Kidney capillary endothelial cell (primary cell): ENCODE data around the gene LAG3.
"Not testable (repeated sequence)": the region's sequence is repeated elsewhere in the genome, so short reads cannot be mapped to it uniquely, and the experiment has no call there.

Experiments
- DNase-seq: peaks from one replicate; pipeline ENCODE4 v3.0.0-alpha.2; 2018; ENCODE audit warnings: low spot score

The LAG3 gene

DNA sequence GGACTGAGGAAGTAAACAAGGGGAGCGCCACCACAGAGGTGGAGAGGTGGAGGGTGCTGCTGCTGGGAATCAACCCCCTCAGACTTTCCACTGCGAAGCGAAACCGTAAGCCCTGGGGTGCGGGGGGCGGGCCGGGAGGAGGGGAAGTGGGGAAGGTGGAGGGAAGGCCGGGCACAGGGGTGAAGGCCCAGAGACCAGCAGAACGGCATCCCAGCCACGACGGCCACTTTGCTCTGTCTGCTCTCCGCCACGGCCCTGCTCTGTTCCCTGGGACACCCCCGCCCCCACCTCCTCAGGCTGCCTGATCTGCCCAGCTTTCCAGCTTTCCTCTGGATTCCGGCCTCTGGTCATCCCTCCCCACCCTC is at the start of gene LAG3:
LAG3 (plus strand) TSS at position 190 of the 365 bp plus-strand sequence. CDS start 333 bp downstream, outside the sequence.
- no peak for DNase-seq

DNA sequence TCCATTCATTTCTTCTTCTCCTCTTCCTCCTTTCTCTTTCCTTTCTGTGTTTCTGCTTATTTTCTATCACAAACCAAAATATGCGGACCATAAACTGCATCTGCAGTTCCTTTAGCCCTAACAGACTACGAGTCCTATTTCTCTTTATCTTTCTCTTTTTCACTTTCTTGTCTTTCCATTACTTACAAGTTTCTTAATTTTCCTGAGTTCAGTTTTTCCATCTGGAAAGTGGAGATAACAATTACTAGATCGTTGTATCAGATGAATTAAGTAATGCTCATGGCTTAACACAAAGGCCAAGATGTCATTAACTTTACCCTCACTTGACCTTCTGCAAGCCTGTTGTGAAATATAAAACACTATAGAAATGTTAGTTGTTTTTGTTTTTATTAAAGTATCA is 49.5 kb upstream of the LAG3 start:
- no peak for DNase-seq

DNA sequence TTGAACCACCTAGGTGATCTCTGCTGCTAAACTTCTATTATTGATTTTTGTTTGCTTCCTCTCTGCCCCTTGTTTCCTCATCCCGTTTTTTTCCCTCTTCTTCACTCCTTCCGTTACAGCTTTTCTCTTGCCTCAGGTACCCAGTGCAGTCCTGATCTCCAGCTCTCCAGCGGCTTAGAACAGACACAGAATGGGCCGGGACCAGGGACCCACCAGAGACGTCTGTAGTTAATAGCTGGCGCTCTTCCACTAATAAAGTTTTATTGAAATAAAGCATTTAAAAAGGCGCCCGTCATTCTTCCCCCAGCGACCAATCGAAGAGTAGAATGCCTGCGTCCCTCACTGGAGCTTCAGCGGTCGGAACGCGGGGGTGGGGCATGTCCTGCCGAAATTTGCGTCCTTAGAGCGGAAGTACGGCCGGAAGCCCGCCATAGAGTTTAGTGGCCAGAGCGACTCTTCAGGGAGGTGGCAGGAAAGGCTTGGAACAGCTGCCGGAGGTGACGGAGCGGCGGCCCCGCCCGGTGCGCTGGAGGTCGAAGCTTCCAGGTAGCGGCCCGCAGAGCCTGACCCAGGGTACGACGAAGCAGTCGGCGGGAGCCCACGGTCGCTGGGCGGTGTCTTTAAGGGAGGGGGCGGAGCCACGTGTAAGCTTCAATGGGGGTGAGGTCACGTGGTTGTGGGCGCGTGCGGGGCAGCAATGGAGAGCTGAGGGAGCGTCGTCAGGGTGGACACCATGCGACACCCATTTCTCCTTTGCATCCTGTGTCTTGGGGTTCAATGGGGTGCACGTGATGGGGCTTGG is 48.5 kb upstream of the LAG3 start, which contains the start of gene COPS7A:
COPS7A (plus strand) TSS at position 440 of the 802 bp plus-strand sequence. CDS start 611 bp downstream, outside the sequence.
- DNase-seq = peak; percentile 97

DNA sequence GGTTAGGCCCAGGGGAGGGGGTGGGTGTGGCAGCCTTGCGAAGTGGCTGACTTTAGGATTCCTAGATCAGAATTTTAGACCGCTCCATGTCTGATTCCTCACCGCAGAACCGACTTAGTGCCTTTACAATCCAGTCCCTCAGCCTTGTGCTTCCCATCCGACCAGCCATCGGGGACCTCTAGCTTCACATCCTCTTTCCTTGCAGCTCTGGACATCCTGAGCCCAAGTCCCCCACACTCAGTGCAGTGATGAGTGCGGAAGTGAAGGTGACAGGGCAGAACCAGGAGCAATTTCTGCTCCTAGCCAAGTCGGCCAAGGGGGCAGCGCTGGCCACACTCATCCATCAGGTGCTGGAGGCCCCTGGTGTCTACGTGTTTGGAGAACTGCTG is 47.9 kb upstream of the LAG3 start:
- no peak for DNase-seq

DNA sequence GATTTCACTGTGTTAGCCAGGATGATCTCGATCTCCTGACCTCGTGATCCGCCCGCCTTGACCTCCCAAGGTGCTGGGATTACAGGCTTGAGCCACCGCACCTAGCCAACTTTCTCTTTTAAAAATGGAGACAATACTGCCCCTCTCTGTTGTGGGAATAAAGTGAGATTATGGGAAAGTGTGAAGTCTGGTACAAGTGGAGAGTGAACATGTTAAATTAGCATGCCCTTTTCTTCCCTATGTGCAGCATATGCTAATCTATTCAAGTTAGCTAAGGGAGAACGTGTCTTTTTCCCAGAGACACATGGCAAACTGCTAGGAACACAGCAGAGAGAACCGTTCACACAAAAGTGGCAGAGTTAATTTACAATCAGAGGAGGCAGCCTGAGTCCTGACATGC is 47.0 kb upstream of the LAG3 start:
- no peak for DNase-seq

DNA sequence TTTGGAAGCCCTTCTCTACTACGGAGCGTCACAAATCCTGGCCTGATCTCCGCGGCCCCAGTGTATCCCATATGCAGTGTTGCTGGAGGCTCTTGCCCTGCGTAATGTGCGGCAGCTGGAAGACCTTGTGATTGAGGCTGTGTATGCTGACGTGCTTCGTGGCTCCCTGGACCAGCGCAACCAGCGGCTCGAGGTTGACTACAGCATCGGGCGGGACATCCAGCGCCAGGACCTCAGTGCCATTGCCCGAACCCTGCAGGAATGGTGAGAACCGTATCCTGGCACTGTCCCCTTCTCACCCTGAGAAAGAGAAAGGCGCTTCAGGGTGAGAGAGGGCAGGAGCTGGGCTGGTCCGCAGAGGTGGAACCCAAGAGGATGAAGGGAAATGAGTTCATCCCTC is 43.1 kb upstream of the LAG3 start:
- no peak for DNase-seq

DNA sequence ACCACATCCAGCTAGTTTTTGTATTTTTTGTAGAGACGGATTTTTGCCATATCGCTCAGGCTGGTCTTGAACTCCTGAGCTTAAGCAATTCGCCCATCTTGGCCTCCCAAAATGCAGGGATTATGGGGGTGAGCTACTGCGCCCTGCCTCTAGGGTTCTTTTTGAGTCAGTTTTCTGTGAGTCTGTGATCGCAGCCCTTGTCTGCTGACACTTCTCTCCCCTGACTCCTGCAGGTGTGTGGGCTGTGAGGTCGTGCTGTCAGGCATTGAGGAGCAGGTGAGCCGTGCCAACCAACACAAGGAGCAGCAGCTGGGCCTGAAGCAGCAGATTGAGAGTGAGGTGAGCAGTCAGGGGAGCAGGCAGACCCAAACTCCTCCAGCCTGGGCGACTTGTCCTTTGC is 42.2 kb upstream of the LAG3 start:
- DNase-seq = no peak

DNA sequence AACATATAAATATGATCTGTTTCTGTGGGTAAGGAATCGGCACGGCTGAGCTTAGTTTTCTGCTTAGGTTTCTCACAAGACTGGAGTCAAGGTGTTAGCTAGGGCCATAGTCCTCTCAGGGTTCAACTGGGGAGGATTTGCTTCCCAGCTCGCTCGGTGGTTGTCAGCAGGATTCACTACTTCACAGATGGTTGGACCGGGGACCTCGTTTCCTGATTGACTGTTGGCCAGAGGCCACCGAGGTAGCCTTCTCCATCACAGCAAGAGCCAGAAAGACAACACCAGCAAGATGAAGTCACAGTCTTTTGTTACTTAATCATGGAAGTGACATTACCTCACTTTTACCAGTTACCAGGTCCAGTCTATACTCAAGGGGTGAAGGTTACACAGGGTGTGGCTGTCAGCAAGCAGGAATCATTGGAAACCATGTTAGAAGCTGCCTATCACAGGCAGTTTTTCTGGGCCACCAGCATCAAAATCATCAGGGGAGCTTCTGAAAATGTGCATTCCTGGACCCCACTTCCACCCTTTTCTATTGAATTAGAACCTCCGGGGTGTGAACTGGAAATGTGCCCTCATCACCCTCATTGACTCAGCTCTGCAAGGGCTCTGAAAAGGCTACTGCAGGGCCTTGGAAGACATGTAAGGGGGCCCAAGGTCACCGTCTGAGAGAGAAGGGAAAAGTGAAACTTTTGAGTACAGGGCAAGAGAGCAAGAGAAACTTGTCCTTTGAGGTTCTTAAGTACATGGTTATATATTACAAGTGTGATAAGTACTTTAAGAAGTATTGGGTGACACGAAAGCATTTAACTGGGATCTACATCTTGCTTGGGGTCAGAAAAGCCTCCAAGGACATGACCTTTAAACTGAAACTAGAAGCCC is 37.6 kb upstream of the LAG3 start:
- no peak for DNase-seq

DNA sequence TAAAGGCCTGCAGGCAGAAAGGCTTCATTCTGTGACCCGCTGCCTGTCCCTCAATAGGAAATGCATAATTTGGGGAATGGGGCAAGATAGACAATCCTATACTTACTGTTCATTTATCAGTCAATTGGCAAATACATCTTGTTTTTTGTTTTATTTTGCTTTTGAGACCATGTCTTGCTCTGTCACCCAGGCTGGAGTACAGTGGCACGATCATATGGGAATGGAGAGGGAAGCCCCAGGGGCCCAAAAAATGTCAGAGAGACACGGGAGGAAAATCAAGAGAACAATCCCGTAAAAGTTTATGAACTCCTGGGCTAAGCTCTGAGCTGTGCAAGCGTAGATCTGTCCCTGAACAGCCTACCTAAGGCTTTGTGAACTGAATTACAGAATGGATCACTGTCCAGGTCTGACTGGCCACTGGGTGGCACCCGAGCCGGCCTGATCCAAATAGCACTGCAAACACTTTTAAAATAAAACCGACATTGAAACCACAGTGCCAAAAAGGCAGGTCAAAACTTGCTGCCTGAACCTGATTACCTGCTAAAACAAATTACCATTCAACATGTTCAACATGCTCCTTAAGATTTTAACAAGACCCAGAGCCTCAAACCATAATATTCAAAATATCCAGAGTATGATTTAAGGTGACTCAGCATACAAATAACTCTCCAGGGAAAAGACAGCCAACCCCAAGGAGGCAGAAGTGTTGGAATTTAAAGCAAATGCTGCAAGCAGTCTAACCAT is 36.7 kb upstream of the LAG3 start:
- peak; percentile 26 for DNase-seq

DNA sequence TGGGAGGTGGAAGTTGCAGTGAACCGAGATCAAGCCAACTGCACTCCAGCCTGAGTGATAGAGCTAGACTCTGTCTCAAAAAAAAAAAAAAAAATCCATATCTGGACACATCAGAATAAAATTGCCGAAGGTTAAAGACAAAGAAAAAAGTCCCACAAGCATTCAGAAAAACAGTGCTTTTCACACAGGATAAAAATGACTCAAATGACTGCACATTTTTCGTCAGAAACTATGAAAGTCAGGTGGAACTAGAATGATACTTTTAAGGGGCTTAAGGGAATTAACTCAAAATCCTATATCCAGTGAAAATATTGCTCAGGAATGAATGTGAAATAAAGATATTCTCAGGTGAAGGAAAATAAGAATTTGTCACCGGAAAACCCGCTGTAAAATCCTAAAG is 35.6 kb upstream of the LAG3 start:
- DNase-seq = no peak

DNA sequence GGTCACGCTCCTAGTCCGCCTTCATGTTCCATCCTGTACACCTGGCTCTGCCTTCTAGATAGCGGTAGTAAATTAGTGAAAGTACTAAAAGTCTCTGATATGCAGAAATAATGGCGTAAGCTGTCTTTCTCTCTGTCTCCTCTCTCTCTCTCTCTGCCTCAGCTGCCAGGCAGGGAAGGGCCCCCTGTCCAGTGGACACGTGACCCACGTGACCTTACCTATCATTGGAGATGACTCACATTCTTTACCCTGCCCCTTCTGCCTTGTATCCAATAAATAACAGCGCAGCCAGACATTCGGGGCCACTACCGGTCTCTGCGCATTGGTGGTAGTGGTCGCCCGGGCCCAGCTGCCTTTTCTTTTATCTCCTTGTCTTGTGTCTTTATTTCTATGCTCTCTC is 30.2 kb upstream of the LAG3 start:
- DNase-seq = not testable (repeated sequence)

DNA sequence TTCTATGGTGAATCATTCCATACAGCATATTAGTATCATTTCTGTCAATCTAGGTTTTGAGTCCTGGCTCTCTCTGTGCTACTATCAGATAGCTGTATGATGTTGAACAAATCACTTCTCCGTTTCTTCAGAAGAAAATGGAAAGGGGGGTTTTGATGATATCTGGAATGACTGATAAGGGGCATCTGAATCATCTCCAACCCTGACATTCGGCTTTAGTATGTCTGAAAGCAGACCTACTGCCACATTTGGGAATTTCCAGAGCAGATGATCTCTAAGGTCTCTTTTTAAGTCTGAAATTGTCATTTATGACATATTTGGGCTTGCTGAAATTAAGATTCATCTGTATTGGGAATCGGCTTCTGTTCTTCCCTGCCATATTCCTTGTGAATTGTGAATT is 29.5 kb upstream of the LAG3 start:
- no peak for DNase-seq

DNA sequence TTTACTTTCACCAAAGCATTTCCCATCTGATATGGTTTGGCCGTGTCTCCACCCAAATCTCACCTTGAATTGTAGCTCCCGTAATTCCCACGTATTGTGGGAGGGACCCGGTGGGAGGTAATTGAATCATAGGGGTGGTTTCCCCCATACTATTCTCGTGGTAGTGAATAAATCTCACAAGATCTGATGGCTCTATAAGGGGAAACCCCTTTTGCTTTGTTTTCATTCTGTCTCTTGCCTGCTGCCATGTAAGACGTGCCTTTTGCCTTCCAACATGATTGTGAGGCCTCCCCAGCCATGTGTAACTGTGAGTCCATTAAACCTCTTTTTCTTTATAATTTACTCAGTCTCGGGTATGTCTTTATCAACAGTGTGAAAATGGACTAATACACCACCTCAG is 29.0 kb upstream of the LAG3 start:
- DNase-seq = not testable (repeated sequence)

DNA sequence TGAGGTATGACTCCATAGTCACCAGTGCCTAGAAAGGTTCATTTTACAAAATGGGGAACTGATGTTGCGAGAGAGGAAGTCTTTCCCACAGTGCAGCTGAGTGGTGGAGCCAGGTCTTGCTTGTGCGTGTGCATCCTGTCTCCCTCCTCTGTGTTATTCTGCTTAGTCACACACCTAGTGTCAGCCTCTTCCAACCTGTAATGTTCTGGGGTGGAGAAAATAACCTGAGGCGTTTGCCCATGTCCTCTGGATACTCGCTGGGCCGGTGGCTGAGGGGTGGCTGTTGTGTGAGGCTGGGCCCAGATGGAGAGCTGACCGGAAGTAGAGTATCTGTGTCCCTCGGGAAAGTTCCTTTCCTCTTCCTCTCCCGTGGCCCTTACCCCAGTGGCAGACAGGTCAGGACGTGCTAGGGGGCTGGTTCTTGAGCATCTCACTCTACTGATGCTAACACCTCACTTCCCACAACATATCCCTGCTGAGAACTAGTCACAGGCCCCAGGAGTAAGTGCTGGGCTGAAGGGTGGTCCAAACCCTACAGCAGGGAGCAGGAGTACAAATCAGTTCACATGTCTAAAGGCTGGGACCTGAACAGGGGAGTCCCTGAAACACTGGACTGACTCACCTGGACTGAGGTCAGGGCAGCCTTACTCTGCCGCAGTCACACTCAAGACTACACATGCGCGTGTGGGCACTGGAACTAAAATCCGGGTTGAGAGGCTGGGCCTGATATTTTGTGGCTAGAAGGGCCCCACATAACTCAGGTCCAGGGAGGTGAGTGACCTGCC is 26.4 kb upstream of the LAG3 start:
- DNase-seq = peak; percentile 27

DNA sequence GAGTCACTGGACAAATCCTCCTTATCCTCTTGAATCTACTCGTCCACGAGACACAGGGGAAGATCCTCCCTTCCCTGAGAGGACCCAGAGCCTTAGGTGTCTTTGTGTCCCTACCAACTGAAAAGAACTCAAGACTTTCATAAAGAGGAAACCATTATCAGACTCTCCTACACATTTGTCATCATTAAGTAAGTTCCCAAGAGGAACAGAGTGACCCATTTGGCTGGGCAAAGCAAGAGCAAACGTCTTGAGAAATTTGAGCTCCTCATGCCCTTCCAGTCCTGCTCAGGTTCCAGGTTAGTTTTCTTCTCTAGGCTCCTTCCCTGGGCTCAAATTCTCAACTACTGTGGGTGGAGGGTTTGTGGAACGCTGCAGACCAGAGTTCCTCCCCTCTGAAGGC is 25.1 kb upstream of the LAG3 start:
- DNase-seq = no peak

DNA sequence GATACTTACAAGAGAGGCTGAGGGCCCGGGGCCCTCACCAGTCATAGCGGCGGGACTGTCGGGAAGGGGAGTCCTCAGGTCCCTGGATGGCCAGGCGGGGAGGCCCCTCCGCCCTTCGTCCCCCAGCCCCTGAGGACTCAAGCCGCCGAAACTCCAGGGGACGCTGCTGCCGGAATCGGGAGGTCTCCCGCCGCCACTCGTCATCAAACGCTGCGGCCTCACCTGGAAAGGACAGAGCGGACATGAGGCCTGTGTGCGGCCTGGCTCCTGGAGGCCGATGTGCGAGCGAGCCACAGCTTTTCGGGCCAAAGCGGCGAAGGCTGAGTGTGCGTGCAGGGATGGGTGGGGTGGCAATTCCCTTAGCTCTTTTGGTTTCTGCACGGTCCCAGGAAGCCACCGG is 23.6 kb upstream of the LAG3 start:
- DNase-seq = no peak

DNA sequence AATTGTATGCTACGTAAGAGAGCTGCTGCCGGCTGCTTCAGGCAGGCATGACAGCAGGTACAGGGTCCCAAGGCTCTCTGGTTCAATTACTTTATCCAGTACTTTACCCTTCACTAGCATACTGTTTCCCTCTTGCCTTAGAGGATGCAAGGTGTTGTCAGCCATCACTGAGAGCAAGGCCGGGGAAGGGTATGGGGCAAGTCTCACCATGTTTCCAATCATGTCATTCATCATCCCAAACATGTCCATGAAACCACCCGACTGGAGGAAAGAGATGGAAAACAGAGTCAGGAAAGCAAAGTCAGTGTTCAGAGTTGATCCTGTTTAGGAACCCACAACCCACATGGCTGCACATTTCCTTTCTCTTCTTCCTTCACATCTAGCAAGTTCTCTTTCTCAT is 21.8 kb upstream of the LAG3 start:
- DNase-seq = no peak

DNA sequence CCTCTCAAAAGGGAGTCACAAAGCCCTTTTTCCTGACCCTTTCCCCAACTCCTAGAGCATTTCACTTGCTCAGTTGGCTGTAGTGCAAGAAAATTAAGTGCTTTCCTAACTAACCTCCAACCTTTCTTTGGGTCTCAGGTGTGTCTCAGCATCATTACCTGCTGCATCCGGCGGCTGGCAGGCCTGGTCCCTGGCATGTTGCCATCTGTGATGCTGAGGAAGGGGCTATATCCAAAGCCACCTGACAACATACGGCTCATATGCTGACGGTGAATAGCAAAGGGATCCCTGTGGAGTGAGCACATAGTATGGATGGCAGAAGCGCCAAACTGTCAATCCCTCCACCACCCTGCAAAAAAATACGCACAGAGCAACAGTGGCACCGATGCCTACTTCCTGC is 20.6 kb upstream of the LAG3 start:
- DNase-seq = no peak

DNA sequence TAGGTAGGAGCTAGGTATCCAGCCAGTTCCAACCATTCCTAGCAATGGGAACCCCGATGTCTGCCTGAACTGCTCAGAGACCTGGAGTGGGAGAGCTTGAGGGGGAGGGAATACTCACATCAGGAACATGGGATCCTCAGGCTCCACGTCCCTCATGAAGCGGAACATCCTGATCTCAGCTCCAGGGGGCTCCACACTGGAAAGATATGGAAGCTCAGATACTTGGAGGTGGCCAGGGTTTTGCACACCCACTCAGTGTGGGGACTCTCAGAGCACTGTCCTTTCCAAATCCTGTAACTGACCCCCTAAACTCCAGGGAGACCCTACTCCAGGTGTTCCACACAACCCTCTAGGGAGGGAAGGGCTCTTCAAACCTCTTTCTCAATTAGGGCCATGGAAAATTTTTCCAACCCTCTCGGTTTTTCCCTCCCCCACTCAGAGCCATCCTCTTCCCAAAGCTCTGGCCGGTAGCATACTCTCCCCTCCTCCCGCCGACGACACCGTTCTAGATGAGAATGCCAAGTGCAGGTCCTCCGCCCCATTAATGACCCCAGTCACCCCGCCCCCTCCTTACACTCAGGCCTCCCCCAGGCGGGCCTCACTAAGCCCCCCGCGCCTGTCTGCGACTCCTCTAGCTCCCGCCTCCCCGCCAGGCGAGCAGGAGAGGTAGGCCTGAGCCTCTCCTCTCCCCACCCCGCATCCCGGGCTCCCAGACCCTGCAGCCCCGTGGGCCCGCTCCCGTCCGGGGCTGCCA is 20.0 kb upstream of the LAG3 start:
- no peak for DNase-seq

DNA sequence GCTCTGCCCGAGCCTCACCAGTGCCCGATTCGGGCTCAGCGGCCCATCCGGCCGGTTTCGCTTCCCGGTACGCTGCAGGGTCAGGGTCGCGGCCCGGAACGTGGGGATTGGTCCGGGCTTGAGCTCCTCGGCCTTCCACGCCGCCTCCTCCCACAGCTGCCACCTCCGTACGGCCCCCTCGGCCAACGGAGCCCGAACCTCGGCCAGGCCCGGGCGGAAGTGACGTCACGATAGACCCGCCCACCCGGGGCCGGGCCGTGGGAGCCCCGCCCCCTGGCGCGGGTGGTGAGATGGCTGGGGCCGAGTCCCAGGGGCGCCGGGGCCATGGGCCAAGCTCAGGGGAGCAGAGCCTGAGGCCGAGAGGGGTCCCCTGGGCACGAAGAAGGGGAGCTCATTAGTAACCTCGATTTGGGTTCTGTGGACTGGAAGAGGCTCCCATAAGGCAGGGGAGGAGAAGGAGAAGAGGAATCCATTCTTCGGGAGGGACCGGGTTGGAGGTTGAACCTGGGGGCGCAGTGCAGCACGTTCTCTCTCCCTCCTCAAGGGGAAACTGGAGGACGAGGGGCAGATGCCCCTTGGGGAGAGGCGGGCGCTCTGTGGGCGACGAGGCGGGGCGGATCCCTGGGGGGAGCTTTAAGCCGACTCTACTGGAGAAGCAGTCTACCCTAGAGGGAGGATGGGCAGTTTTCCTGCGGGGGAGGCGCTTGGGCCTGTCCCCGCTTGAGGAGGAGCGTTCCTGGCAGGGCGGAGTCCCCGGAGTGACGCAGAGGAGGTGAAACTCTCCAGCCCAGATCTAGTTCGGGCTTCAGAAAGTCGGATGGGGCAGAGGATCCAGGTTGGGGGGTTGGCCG is 19.2 kb upstream of the LAG3 start, which contains the start of gene MLF2:
MLF2 (minus strand) TSS at position 221 of the 851 bp plus-strand sequence. CDS start 807 bp downstream, outside the sequence.
- DNase-seq = peak; percentile 98
